ENCODE measurements around the gene CEPT1.
"Not testable (repeated sequence)": the region's sequence is repeated elsewhere in the genome, so short reads cannot be mapped to it uniquely, and the experiment has no call there.

The CEPT1 gene

DNA sequence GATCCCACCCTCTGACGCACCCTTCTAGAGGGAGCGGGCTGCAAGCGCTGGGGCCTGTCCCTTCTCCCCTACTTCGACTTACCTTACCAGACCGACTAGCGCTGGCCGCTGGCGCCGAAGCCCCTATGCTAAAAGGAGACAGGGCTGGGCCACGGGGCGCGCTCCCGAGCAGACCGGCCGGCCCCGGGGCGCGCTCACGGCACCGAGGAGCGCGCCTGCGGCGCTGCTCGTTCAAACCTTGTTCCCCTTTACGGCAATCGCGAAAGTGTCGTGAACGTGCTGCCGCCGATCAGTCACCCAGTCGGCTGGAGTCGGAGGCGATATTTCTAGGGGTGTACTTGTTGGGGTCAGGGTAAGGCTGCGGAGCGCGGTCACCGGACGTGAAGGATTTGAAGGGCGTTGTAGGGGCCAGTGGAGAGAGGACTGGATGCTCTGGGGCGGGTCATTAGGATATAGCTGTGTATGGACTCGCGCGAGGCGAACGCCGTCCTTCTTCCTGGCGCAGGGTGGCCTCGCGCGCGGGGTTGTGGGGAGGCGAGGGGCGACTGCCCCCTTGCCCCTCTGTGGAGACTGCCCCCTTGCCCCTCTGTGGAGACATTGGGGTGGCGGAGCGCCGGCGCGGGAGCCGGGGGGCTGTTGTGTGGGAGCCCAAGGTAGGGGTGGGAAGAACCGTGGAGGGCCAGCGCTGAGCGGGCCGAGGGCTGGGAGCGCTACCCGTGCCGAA, at the start of gene CEPT1, which contains the start of gene DRAM2:
Gene CEPT1, plus strand, starts transcription at position 268 of the 724 bp plus-strand sequence. CDS start 7,492 bp downstream, outside the sequence.
Gene DRAM2, minus strand, starts transcription at position 138 of the 724 bp plus-strand sequence. CDS start 8,539 bp downstream, outside the sequence.
- H3K4me3 ChIP-seq (ENCODE audit: low read depth, low read length), result peak within 1 kb of the TSS; percentile 93
- no peaks in the 10 kb centered on the region for H3K9me3 ChIP-seq (ENCODE audit: control insufficient read depth, insufficient read depth, low read length)
- peak within 1 kb of the TSS; percentile 93 for H3K9ac ChIP-seq (ENCODE audit: low read depth, low read length)
- no peaks in the 10 kb centered on the region for H3K27me3 ChIP-seq (ENCODE audit: control insufficient read depth, insufficient read depth, low read length)
- H3K4me1 ChIP-seq (ENCODE audit: control insufficient read depth, insufficient read depth, low read length), result peaks cover 8% of the 10 kb centered on the region
- no peaks in the 10 kb centered on the region for H3K36me3 ChIP-seq (ENCODE audit: control insufficient read depth, insufficient read depth, low read length)

DNA sequence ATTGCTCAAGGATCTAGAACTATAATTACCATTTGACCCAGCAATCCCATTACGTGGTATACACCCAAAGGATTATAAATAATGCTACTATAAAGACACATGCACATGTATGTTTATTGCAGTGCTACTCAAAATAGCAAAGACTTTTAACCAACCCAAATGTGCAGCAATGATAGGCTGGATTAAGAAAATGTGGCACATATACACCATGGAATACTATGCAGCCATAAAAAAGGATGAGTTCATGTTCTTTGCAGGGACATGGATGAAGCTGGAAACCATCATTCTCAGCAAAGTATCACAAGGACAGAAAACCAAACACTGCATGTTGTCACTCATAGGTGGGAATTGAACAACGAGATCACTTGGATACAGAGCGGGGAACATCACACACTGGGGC, 44.6 kb upstream of the CEPT1 start:
- H3K9me3 ChIP-seq (ENCODE audit: control insufficient read depth, insufficient read depth, low read length); H3K4me3 ChIP-seq (ENCODE audit: low read depth, low read length); H3K36me3 ChIP-seq (ENCODE audit: control insufficient read depth, insufficient read depth, low read length); H3K27me3 ChIP-seq (ENCODE audit: control insufficient read depth, insufficient read depth, low read length); H3K4me1 ChIP-seq (ENCODE audit: control insufficient read depth, insufficient read depth, low read length); H3K9ac ChIP-seq (ENCODE audit: low read depth, low read length): not testable (repeated sequence)

DNA sequence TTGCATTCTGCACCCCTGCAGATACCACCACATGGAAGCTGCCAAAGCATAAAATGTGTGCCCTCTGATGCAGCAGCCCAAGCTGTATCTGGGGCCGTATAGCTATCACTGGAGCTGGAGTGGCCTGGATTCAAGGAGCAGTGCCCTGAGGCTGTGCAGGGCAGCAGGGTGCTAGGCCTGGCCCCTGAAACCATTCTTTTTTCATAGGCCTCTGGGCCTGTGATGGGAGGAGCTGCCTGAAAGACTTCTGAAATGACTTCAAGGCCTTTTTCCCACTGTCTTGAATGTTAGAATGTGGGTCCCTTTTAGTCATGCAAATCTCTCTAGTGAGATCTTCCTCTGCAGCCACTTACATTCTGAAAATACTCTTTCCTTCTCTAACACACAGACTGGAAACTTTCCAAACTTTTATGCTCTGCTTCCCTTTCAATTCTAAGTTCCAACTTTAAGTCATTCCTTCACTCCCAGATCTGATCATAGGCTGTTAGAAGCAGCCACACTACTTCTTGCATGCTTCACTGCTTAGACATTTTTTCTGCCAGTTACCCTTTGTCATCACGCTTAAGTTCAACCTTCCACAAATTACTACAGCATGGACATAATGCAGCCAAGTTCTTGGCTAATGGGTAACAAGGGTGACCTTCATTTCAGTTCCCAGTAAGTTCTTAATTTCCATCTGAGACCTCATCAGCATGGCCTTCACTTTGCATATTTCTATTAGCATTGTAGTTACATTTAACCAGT, 42.5 kb upstream of the CEPT1 start:
- H3K4me3 ChIP-seq (ENCODE audit: low read depth, low read length), result no peak overlapping the region
- H3K4me1 ChIP-seq (ENCODE audit: control insufficient read depth, insufficient read depth, low read length), result no peaks in the 10 kb centered on the region
- no peak overlapping the region for H3K9ac ChIP-seq (ENCODE audit: low read depth, low read length)
- H3K27me3 ChIP-seq (ENCODE audit: control insufficient read depth, insufficient read depth, low read length), result no peaks in the 10 kb centered on the region
- no peaks in the 10 kb centered on the region for H3K36me3 ChIP-seq (ENCODE audit: control insufficient read depth, insufficient read depth, low read length)
- H3K9me3 ChIP-seq (ENCODE audit: control insufficient read depth, insufficient read depth, low read length), result no peaks in the 10 kb centered on the region

DNA sequence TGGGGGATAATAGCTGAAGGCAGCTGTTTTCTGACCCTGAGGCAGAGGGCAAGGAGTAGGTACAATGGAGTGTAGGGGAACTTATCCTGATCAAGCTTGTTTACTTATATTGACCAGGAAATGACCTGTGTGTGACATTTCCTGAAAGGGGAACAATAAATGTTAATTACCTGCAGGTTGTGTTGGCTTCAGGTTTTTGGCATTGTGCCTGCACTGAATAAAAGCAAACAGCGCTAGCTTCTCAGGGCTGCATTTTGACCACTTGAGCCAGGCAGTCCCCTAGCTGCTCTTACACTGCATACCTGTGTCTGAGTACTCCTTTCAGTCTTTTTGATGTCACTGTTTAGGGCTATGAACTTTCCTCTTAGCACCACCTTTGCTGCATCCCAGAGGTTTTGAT, 40.7 kb upstream of the CEPT1 start:
- Histone ChIP-seq H3K36me3 (ENCODE audit: control insufficient read depth, insufficient read depth, low read length) (no peaks in the 10 kb centered on the region), H3K9me3 (ENCODE audit: control insufficient read depth, insufficient read depth, low read length) (no peaks in the 10 kb centered on the region), H3K4me3 (ENCODE audit: low read depth, low read length) (no peak overlapping the region), H3K9ac (ENCODE audit: low read depth, low read length) (no peak overlapping the region), H3K27me3 (ENCODE audit: control insufficient read depth, insufficient read depth, low read length) (no peaks in the 10 kb centered on the region), H3K4me1 (ENCODE audit: control insufficient read depth, insufficient read depth, low read length) (no peaks in the 10 kb centered on the region)

DNA sequence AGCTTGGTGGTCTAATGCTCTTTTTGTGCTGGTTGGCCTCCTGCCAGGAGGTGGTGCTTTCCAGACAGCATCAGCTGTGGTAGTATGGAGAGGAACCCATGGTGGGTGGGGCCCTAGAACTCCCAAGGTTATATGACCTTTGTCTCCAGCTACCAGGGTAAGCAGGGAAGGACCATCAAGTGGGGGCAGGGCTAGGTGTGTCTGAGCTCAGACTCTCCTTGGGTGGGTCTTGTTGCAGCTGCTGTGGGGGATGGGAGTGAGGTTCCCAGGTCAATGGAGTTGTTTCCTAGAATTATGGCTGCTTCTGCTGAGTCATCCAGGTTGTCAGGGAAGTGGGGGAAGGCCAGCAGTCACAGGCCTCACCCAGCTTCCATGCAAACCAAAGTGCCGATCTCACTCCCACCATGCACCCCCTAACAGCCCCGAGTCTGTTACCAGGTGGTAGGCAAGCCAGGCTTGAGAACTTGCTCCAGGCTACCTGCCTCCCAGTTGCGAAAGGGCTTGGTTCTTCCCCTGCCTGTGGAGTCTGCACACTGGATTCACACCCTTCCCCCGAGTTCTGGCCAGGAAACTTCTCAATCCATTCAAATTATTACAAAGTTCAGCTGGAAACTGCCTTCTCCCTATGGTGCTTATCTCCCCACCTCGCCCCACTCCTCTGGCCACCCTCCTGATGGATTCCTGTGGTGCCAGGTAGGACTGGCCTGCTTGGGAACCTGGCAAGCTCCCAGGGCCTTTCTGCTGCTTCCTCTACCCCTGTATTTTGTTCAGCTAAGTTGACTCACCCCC, 38.0 kb upstream of the CEPT1 start:
- H3K36me3 ChIP-seq (ENCODE audit: control insufficient read depth, insufficient read depth, low read length), result no peaks in the 10 kb centered on the region
- no peak overlapping the region for H3K4me3 ChIP-seq (ENCODE audit: low read depth, low read length)
- H3K9me3 ChIP-seq (ENCODE audit: control insufficient read depth, insufficient read depth, low read length), result no peaks in the 10 kb centered on the region
- no peaks in the 10 kb centered on the region for H3K4me1 ChIP-seq (ENCODE audit: control insufficient read depth, insufficient read depth, low read length)
- no peak overlapping the region for H3K9ac ChIP-seq (ENCODE audit: low read depth, low read length)
- no peaks in the 10 kb centered on the region for H3K27me3 ChIP-seq (ENCODE audit: control insufficient read depth, insufficient read depth, low read length)

DNA sequence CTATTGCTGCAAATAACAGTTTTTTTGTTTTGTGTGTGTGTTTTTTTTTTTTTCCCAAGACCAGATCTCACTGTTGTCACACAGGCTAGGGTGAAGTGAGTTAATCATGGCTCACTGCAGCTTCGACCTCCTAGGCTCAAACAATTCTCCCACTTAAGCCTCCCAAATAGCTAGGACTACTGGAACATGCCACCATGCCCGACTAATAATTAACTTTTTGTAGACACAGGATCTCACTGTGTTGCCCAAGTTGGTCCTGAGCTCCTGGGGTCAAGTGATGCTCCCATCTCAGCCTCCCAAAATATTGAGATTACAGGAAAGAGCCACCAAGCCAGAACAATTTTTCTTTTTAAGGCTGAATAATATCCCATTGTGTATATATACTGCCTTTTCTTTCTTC, 35.0 kb upstream of the CEPT1 start:
- Histone ChIP-seq H3K27me3 (ENCODE audit: control insufficient read depth, insufficient read depth, low read length) (no peaks in the 10 kb centered on the region), H3K36me3 (ENCODE audit: control insufficient read depth, insufficient read depth, low read length) (no peaks in the 10 kb centered on the region), H3K9ac (ENCODE audit: low read depth, low read length) (no peak overlapping the region), H3K9me3 (ENCODE audit: control insufficient read depth, insufficient read depth, low read length) (no peaks in the 10 kb centered on the region), H3K4me1 (ENCODE audit: control insufficient read depth, insufficient read depth, low read length) (no peaks in the 10 kb centered on the region), H3K4me3 (ENCODE audit: low read depth, low read length) (no peak overlapping the region)

DNA sequence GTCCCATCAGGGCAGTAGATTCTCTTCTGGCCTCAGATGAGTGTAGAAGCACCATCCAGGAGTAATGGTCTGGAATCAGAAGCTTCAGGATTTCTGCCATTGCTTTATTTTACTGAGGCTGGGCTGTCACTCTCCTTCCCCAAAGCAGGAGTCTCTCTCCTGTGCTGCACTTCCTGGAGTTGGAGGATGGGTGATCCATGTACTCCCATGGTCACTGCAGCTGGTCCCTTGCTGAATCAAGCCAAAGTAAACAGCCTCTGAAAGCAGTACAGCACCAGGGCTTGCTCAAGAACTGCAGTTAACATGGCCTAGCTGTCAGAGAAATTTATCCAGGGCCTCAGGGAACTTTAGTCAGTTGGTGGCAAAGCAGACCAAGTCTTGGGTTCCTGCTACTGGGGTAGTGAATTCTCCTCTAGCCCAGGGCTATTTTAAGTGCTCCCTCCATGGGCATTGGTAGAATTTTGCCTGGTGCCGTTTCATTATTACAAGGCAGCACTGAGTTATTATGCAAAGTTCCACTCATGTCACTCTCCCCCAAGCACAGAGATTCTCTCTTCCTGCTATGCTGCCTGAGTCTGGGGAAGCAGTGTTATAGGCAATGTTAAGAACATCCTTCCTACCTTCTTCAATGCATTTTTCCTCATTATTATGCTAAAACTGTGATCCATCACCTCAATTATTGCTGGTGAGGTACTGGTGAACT, 29.7 kb upstream of the CEPT1 start:
- Histone ChIP-seq H3K4me1 (ENCODE audit: control insufficient read depth, insufficient read depth, low read length) (no peaks in the 10 kb centered on the region), H3K36me3 (ENCODE audit: control insufficient read depth, insufficient read depth, low read length) (no peaks in the 10 kb centered on the region), H3K9me3 (ENCODE audit: control insufficient read depth, insufficient read depth, low read length) (no peaks in the 10 kb centered on the region), H3K9ac (ENCODE audit: low read depth, low read length) (no peak overlapping the region), H3K4me3 (ENCODE audit: low read depth, low read length) (no peak overlapping the region), H3K27me3 (ENCODE audit: control insufficient read depth, insufficient read depth, low read length) (no peaks in the 10 kb centered on the region)

DNA sequence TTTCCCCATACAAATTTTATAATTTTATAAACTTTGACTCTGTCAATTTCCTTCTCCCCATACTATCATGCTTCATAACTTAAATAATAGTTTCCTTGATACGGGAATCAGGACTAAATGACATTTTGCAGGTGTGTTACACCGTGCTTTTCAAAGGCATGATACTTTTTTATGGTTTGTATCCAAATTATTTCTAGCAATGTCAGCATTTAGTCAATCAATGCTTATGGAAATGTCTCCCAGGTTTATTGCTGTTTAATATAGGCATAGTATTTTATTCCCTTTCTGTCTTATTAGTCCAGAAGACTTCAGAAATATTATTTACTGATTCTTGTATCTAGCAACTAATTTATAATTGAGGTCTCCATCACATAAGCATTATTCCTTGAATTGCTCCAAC, 23.5 kb upstream of the CEPT1 start:
- Histone ChIP-seq H3K9me3 (ENCODE audit: control insufficient read depth, insufficient read depth, low read length) (no peaks in the 10 kb centered on the region), H3K4me3 (ENCODE audit: low read depth, low read length) (no peak overlapping the region), H3K36me3 (ENCODE audit: control insufficient read depth, insufficient read depth, low read length) (no peaks in the 10 kb centered on the region), H3K27me3 (ENCODE audit: control insufficient read depth, insufficient read depth, low read length) (no peaks in the 10 kb centered on the region), H3K9ac (ENCODE audit: low read depth, low read length) (no peak overlapping the region), H3K4me1 (ENCODE audit: control insufficient read depth, insufficient read depth, low read length) (no peaks in the 10 kb centered on the region)

DNA sequence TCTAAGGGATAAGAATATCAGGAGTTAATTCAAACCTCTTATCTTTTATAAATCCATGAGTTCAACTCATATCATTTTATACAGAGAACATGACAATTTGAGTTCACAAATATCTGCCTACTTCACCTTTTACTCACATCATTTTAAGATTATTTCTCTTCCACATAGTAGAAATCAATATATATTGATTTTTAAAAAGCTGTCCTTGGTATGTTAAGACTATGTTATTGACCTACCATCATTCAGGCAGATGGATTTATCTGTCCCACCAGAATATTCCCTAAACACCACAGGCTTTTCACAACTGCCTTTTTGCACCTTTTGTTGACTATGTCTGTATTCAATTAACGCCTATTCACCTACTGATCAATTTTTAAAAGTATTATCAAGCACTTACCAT, 13.7 kb upstream of the CEPT1 start:
- Histone ChIP-seq H3K4me1 (ENCODE audit: control insufficient read depth, insufficient read depth, low read length) (no peaks in the 10 kb centered on the region), H3K27me3 (ENCODE audit: control insufficient read depth, insufficient read depth, low read length) (no peaks in the 10 kb centered on the region), H3K9ac (ENCODE audit: low read depth, low read length) (no peak overlapping the region), H3K4me3 (ENCODE audit: low read depth, low read length) (no peak overlapping the region), H3K36me3 (ENCODE audit: control insufficient read depth, insufficient read depth, low read length) (peaks cover 3% of the 10 kb centered on the region), H3K9me3 (ENCODE audit: control insufficient read depth, insufficient read depth, low read length) (no peaks in the 10 kb centered on the region)

DNA sequence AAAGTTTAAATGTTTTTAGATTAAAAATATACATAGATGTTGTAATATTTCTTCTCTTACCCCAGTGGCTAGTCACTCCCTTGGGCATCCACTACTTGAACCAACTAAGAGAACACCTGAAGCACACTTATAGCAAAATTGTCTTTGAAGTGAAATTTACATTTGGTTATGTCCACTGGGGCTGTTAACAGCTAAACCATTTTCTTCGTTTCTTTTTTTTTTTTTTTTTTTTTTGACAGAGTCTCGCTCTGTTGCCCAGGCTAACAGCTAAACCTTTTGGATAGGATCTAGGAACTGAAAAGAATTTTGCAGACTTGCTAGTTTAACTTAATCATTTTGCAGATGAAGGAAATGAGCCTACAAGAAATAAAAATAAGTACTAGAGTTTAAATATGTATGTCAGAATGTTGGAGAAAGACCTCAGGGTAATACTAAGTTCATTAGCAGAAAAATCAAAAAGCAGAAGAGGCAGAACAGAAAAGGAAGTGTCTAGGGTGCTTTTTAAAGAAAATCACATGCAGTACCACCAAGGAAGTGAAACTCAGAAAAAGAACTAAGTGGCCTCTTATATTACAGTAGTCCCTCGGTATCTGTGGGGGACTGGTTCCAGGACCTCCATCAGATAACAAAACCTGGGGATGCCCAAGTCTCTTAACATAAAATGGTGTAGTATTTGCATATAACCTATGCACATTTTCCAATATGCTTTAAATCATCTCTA, 11.9 kb upstream of the CEPT1 start:
- Histone ChIP-seq H3K9me3 (ENCODE audit: control insufficient read depth, insufficient read depth, low read length) (no peaks in the 10 kb centered on the region), H3K9ac (ENCODE audit: low read depth, low read length) (no peak overlapping the region), H3K4me3 (ENCODE audit: low read depth, low read length) (no peak overlapping the region), H3K4me1 (ENCODE audit: control insufficient read depth, insufficient read depth, low read length) (no peaks in the 10 kb centered on the region), H3K36me3 (ENCODE audit: control insufficient read depth, insufficient read depth, low read length) (peaks cover 3% of the 10 kb centered on the region), H3K27me3 (ENCODE audit: control insufficient read depth, insufficient read depth, low read length) (no peaks in the 10 kb centered on the region)

DNA sequence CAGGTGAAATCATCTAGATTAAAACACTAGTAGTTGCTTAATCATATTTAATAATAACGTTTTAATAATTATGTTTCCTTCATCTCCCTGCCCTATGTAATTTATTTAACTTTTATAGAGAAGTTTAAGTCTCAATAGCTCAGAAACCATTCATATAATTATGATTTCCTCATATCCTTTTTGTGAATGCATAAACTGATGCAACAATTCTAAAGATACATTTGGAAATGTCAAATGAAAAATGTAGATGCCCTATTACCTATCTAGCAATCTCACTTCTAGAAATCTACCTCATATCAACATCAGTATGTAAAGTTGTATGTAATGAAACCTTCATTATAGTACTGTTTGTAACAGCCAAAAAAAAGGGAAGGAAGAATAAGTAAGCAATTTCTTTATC, 10.6 kb upstream of the CEPT1 start:
- Histone ChIP-seq H3K4me1 (ENCODE audit: control insufficient read depth, insufficient read depth, low read length) (no peaks in the 10 kb centered on the region), H3K9ac (ENCODE audit: low read depth, low read length) (no peak overlapping the region), H3K9me3 (ENCODE audit: control insufficient read depth, insufficient read depth, low read length) (no peaks in the 10 kb centered on the region), H3K36me3 (ENCODE audit: control insufficient read depth, insufficient read depth, low read length) (no peaks in the 10 kb centered on the region), H3K27me3 (ENCODE audit: control insufficient read depth, insufficient read depth, low read length) (no peaks in the 10 kb centered on the region), H3K4me3 (ENCODE audit: low read depth, low read length) (no peak overlapping the region)
